ENCODE data around the gene SMG7. TPM values are rescaled to one million over a fixed set of nuclear protein-coding genes. Genes with fewer than 3 reads are reported as not detected.

Gene SMG7
- polyA plus RNA-seq, 1 experiment, result 35.1 TPM

DNA sequence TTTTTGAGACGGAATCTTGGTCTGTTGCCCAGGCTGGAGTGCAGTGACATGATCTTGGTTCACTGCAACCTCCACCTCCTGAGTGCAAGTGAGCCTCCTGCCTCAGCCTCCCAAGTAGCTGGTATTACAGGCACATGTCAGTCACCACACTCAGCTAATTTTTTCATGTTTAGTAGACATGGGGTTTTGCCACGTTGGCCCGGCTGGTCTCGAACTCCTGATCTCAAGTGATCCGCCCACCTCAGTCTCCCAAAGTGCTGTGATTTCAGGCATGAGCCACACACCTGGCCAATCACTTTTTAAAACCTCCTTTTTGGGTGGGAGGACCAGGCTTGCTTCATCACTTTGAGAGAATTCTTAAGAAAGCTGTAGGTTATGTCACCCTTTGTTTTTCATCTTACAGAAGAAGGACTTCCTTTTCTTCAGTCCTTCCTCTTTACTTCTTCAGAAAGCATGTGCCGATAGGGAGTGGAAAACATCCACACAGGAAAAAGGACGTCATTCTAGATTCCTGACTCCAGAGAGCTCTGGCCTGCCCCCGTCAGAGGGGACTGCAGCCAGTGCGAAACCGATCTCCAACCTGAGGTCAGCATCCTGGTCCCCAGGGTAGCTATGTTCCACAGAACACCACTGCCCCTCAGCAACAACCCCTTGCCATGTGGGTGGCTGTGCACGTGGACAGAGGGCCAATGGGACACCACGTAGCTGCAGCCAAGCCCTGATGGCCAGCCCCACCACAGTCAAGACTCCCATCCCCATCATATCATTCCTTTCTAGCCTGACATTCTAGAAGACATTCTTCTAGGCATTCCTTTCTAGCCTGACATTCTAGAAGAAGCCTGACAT is 96.1 kb downstream of the SMG7 start:
- H3K27ac ChIP-seq (ENCODE audit: low read depth, low read length), result no peak overlapping the region
- DNase-seq (ENCODE audit: low read depth, low spot score), result no peak
- no peak overlapping the region for H3K4me3 ChIP-seq (ENCODE audit: low read depth, low read length)
- peaks cover 3% of the 10 kb centered on the region; the same call in 1 of the 2 replicates for H3K9me3 ChIP-seq (ENCODE audit: control insufficient read depth, insufficient read depth, low read length)
- TF ChIP-seq, protein P1, sequence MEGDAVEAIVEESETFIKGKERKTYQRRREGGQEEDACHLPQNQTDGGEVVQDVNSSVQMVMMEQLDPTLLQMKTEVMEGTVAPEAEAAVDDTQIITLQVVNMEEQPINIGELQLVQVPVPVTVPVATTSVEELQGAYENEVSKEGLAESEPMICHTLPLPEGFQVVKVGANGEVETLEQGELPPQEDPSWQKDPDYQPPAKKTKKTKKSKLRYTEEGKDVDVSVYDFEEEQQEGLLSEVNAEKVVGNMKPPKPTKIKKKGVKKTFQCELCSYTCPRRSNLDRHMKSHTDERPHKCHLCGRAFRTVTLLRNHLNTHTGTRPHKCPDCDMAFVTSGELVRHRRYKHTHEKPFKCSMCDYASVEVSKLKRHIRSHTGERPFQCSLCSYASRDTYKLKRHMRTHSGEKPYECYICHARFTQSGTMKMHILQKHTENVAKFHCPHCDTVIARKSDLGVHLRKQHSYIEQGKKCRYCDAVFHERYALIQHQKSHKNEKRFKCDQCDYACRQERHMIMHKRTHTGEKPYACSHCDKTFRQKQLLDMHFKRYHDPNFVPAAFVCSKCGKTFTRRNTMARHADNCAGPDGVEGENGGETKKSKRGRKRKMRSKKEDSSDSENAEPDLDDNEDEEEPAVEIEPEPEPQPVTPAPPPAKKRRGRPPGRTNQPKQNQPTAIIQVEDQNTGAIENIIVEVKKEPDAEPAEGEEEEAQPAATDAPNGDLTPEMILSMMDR (IDR thresholded peaks at IDR 0.05; ENCODE audit: low read depth, low read length), result no peak
- ChIA-PET POLR2A (no interaction called here), CTCF (no interaction called here)
- no peaks in the 10 kb centered on the region for H3K27me3 ChIP-seq (ENCODE audit: control insufficient read depth, insufficient read depth, low read length)

DNA sequence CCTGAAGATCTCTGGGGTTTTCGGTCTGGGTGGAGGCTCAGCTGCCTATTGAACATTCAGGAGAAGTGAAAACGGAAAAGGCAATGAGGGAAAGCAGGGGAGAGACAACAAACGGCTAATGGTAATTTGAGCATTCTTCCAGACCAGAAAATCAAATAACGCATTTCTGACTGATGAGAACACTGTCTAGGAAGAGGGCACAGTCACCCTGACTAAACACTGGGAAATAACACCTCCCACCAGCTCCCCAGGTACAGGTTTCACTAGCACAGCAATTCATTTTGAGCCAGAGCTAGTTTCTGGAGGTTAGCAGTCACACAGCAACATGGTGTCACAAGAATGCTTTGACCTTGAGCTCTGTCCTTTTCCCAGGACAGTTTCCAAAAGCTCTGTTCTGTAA is 96.8 kb downstream of the SMG7 start:
- Histone ChIP-seq H3K27ac (ENCODE audit: low read depth, low read length) (no peak overlapping the region), H3K9me3 (ENCODE audit: control insufficient read depth, insufficient read depth, low read length) (peaks cover 3% of the 10 kb centered on the region; the same call in 1 of the 2 replicates), H3K4me3 (ENCODE audit: low read depth, low read length) (no peak overlapping the region), H3K27me3 (ENCODE audit: control insufficient read depth, insufficient read depth, low read length) (no peaks in the 10 kb centered on the region)
- POLR2A ChIA-PET, result no interaction called here
- TF ChIP-seq, protein P1 (IDR thresholded peaks at IDR 0.05; ENCODE audit: low read depth, low read length), result no peak
- DNase-seq (ENCODE audit: low read depth, low spot score), result no peak
- CTCF ChIA-PET, result interaction anchor here (0.5 to 0.7 kb wide), 2 partner anchors 11 to 462 kb away, joined by 3 read pairs; no protein-coding TSS in a partner anchor

DNA sequence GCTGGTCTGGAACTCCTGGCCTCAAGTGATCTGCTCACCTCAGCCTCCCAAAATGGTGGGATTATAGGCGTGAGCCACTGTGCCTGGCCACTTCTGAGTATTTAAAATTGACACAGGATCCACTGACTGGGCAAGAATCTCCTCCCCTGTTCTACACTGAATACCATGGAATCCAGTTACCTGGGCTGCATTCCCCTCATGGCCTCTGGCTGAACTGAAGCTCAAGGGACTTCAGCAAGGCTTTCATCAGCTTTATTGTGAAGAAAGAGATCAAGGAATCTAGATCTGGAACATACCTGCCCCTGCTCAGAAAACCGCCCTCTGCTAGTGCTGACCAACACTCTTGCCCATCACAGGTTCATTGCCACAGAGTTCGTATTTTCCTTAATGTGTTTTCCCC is 97.5 kb downstream of the SMG7 start:
- Histone ChIP-seq H3K27ac (ENCODE audit: low read depth, low read length) (no peak overlapping the region), H3K4me3 (ENCODE audit: low read depth, low read length) (no peak overlapping the region), H3K9me3 (ENCODE audit: control insufficient read depth, insufficient read depth, low read length) (peaks cover 3% of the 10 kb centered on the region; the same call in 1 of the 2 replicates), H3K27me3 (ENCODE audit: control insufficient read depth, insufficient read depth, low read length) (no peaks in the 10 kb centered on the region)
- CTCF ChIA-PET, result interaction anchor here (0.7 kb wide), 1 partner anchor 10 kb away, joined by 3 read pairs; no protein-coding TSS in a partner anchor
- POLR2A ChIA-PET, result no interaction called here
- TF ChIP-seq, protein P1 (IDR thresholded peaks at IDR 0.05; ENCODE audit: low read depth, low read length), result no peak
- no peak for DNase-seq (ENCODE audit: low read depth, low spot score)

DNA sequence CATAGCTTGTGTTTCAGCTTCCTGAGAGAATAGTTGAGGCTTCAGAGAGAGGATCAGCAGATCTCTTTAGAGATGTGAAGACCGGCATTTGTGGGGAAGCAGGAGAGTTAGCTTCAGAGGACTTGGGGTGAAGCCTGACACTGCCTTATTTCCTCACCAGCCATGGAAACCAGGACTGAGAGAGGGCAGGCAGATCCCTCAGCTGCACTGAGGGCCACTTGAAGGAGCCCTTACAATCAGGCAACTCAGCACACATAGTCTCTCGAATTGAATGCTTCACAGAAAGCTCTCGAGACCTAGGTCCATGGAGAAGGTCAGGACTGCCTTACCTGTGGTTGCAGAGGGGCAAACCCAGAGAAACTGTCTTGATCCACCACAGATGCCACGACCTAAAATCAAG is 98.2 kb downstream of the SMG7 start:
- Histone ChIP-seq H3K27ac (ENCODE audit: low read depth, low read length) (no peak overlapping the region), H3K4me3 (ENCODE audit: low read depth, low read length) (no peak overlapping the region), H3K27me3 (ENCODE audit: control insufficient read depth, insufficient read depth, low read length) (no peaks in the 10 kb centered on the region), H3K9me3 (ENCODE audit: control insufficient read depth, insufficient read depth, low read length) (peaks cover 3% of the 10 kb centered on the region; the same call in 1 of the 2 replicates)
- CTCF ChIA-PET, result no interaction called here
- DNase-seq (ENCODE audit: low read depth, low spot score), result no peak
- TF ChIP-seq, protein P1 (IDR thresholded peaks at IDR 0.05; ENCODE audit: low read depth, low read length), result no peak
- POLR2A ChIA-PET, result no interaction called here

DNA sequence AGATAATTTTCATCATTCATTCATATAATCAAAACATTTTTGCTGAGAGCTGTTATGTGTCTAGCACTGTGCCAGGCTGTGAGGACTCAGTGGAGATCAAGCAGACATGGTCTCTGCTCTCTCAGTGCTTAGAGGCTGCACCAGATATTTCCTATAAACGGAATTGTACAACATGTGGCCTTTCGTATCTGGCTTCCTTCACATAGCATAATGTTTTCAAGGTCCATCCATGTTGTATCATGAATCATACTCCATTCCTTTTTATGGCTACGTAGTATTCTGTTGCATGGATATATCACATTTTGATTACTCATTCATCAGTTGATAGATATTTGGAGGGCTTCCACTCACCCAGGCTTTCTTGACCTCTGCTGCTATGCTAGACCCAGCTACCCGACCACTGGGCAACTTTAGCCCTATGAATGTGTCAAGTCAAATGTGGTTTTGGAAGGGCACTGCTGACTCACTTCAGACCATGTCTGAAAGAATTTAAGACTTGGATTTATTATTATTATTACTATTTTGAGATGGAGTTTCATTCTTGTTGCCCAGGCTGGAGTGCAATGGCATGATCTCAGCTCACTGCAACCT is 99.5 kb downstream of the SMG7 start:
- no peak overlapping the region for H3K4me3 ChIP-seq (ENCODE audit: low read depth, low read length)
- POLR2A ChIA-PET, result no interaction called here
- H3K27ac ChIP-seq (ENCODE audit: low read depth, low read length), result no peak overlapping the region
- CTCF ChIA-PET, result no interaction called here
- H3K9me3 ChIP-seq (ENCODE audit: control insufficient read depth, insufficient read depth, low read length), result peaks cover 3% of the 10 kb centered on the region; the same call in 1 of the 2 replicates
- TF ChIP-seq, protein P1 (IDR thresholded peaks at IDR 0.05; ENCODE audit: low read depth, low read length), result no peak
- DNase-seq (ENCODE audit: low read depth, low spot score), result no peak
- peaks cover 3% of the 10 kb centered on the region for H3K27me3 ChIP-seq (ENCODE audit: control insufficient read depth, insufficient read depth, low read length)
